ENCODE measurements around the gene COL23A1. TPM values are rescaled to one million over a fixed set of nuclear protein-coding genes. Genes with fewer than 3 reads are reported as not detected.

The COL23A1 gene
- total and polyA plus RNA-seq, 4 donors = 0.76 to 4.4 (median 1.3) TPM

GRCh38 chr5:178208540-178209227 is 381.5 kb downstream of the COL23A1 start:
- H3K27ac ChIP-seq (ENCODE audit: low read depth in 1 of 2, low read length in 1 of 2) = no peak overlapping the region
- H3K27me3 ChIP-seq (ENCODE audit: control insufficient read depth in 3 of 3, insufficient read depth in 3 of 3, low read length in 2 of 3) = no peaks in the 10 kb centered on the region
- peaks cover 18 to 65% (median 60%) of the 10 kb centered on the region in 4 donors for H3K36me3 ChIP-seq (ENCODE audit: control insufficient read depth in 4 of 4, insufficient read depth in 4 of 4, low read length in 4 of 4)
- no peak for TF ChIP-seq CTCF (IDR thresholded peaks at IDR 0.05; ENCODE audit: control extremely low read depth, extremely low read depth)
- no peak overlapping the region for H3K9ac ChIP-seq (ENCODE audit: insufficient read depth in 1 of 2, low read length in 2 of 2)
- ATAC-seq (ENCODE audit: insufficient read depth, low FRiP score) (no peak), DNase-seq (no peak)
- 84 to 91% methylated on average over 5 of the region's 5 CpGs for WGBS, 2 donors
- H3K9me3 ChIP-seq (ENCODE audit: control insufficient read depth in 4 of 4, insufficient read depth in 3 of 4, low read length in 3 of 4) = no peaks in the 10 kb centered on the region
- peaks cover 8 to 19% (median 12%) of the 10 kb centered on the region in 5 donors for H3K4me1 ChIP-seq (ENCODE audit: control insufficient read depth in 5 of 5, insufficient read depth in 5 of 5, low read length in 5 of 5)
- no peak overlapping the region for H3K4me3 ChIP-seq

GRCh38 chr5:178207917-178208280 is 382.3 kb downstream of the COL23A1 start:
- H3K36me3 ChIP-seq (ENCODE audit: control insufficient read depth in 4 of 4, insufficient read depth in 4 of 4, low read length in 4 of 4) = peaks cover 16 to 58% (median 54%) of the 10 kb centered on the region in 4 donors
- peaks cover 8 to 20% (median 13%) of the 10 kb centered on the region in 5 donors for H3K4me1 ChIP-seq (ENCODE audit: control insufficient read depth in 5 of 5, insufficient read depth in 5 of 5, low read length in 5 of 5)
- H3K27me3 ChIP-seq (ENCODE audit: control insufficient read depth in 3 of 3, insufficient read depth in 3 of 3, low read length in 2 of 3) = no peaks in the 10 kb centered on the region
- H3K4me3 ChIP-seq = no peak overlapping the region
- H3K27ac ChIP-seq (ENCODE audit: low read depth in 1 of 2, low read length in 1 of 2) = peak overlapping the region in 1 of 2 donors; percentile 1
- TF ChIP-seq CTCF (IDR thresholded peaks at IDR 0.05; ENCODE audit: control extremely low read depth, extremely low read depth) = no peak
- DNase-seq (no peak), ATAC-seq (ENCODE audit: insufficient read depth, low FRiP score) (no peak)
- H3K9ac ChIP-seq (ENCODE audit: insufficient read depth in 1 of 2, low read length in 2 of 2) = no peak overlapping the region
- WGBS, 2 donors = 78 to 86% methylated on average over 1 of the region's 1 CpG
- no peaks in the 10 kb centered on the region for H3K9me3 ChIP-seq (ENCODE audit: control insufficient read depth in 4 of 4, insufficient read depth in 3 of 4, low read length in 3 of 4)

- H3K4me3 ChIP-seq = no peak overlapping the region
- ATAC-seq (ENCODE audit: insufficient read depth, low FRiP score) = no peak
- DNase-seq = peak in 1 of 3 donors; percentile 37
- H3K9me3 ChIP-seq (ENCODE audit: control insufficient read depth in 4 of 4, insufficient read depth in 3 of 4, low read length in 3 of 4) = no peaks in the 10 kb centered on the region
- peak overlapping the region in 1 of 2 donors; percentile 1 for H3K27ac ChIP-seq (ENCODE audit: low read depth in 1 of 2, low read length in 1 of 2)
- no peaks in the 10 kb centered on the region for H3K27me3 ChIP-seq (ENCODE audit: control insufficient read depth in 3 of 3, insufficient read depth in 3 of 3, low read length in 2 of 3)
- TF ChIP-seq CTCF (IDR thresholded peaks at IDR 0.05; ENCODE audit: control extremely low read depth, extremely low read depth) = no peak
- WGBS, 2 donors = 74 to 87% methylated on average over 5 of the region's 5 CpGs
- peaks cover 8 to 20% (median 13%) of the 10 kb centered on the region in 5 donors for H3K4me1 ChIP-seq (ENCODE audit: control insufficient read depth in 5 of 5, insufficient read depth in 5 of 5, low read length in 5 of 5)
- H3K36me3 ChIP-seq (ENCODE audit: control insufficient read depth in 4 of 4, insufficient read depth in 4 of 4, low read length in 4 of 4) = peaks cover 16 to 56% (median 49%) of the 10 kb centered on the region in 4 donors
- no peak overlapping the region for H3K9ac ChIP-seq (ENCODE audit: insufficient read depth in 1 of 2, low read length in 2 of 2)
Observed at GRCh38 chr5:178207183-178207916, 382.8 kb downstream of the COL23A1 start.
